ENCODE data around the gene CARD10. TPM values are rescaled to one million over a fixed set of nuclear protein-coding genes. Genes with fewer than 3 reads are reported as not detected.

Gene CARD10
- total and polyA plus RNA-seq, 2 of the 8 experiments (the other 6 are each of a cell fraction or from before 2014, with no cell fraction given): 13.5 to 14.4 TPM

- no peak overlapping the region for H2AK5ac ChIP-seq (ENCODE audit: low read depth, low read length)
- H3K23me2 ChIP-seq (ENCODE audit: low read depth, low read length): peaks cover 10% of the 10 kb centered on the region
- H3K4ac ChIP-seq (replicated peaks; ENCODE audit: insufficient read length, low read depth, low read length): no peak overlapping the region
- no peak overlapping the region for H4K5ac ChIP-seq (ENCODE audit: insufficient read length, low read depth, low read length)
- no peak overlapping the region for H3K27ac ChIP-seq (ENCODE audit: low read depth, low read length)
- no peaks in the 10 kb centered on the region for H3K36me3 ChIP-seq (ENCODE audit: control insufficient read depth in 2 of 4, insufficient read depth in 4 of 4, low read length in 3 of 4)
- H3K56ac ChIP-seq (replicated peaks; ENCODE audit: insufficient read length, low read depth, low read length): no peak overlapping the region
- H3K79me1 ChIP-seq (ENCODE audit: low read depth, low read length): no peaks in the 10 kb centered on the region
- no peak overlapping the region for H4K8ac ChIP-seq (ENCODE audit: extremely low read depth, insufficient read depth, low read length)
- H2AFZ ChIP-seq (ENCODE audit: low read length): no peak overlapping the region
- FAIRE-seq (no peak), DNase-seq (ENCODE audit: low read depth in 1 of 2, low spot score in 2 of 2) (no peak)
- peaks cover 5 to 39% (median 19%) of the 10 kb centered on the region in 4 experiments for H3K4me1 ChIP-seq (replicated peaks in 1 of 4; ENCODE audit: control insufficient read depth in 3 of 4, insufficient read depth in 4 of 4, low read length in 3 of 4)
- no peak overlapping the region for H3K4me2 ChIP-seq (ENCODE audit: insufficient read depth in 1 of 2, low read depth in 2 of 2, low read length in 2 of 2)
- no peak overlapping the region for H3K9ac ChIP-seq (replicated peaks in 1 of 4; ENCODE audit: extremely low read depth in 1 of 4, low read depth in 3 of 4, low read length in 3 of 4)
- TF ChIP-seq HDAC6 (IDR thresholded peaks at IDR 0.05; ENCODE audit: low read depth, low read length): no peak
- TF ChIP-seq CHD1 (IDR thresholded peaks at IDR 0.05; ENCODE audit: low read depth, low read length): no peak
- no peaks in the 10 kb centered on the region for H3K9me3 ChIP-seq (ENCODE audit: insufficient read depth in 2 of 2, low read depth in 1 of 2, low read length in 1 of 2)
- H3K79me2 ChIP-seq (ENCODE audit: control insufficient read depth in 1 of 2, insufficient read depth in 2 of 2, low read length in 2 of 2): no peaks in the 10 kb centered on the region
- peak overlapping the region; percentile 54 for H4K91ac ChIP-seq (replicated peaks; ENCODE audit: insufficient read length, low read length)
- no peak overlapping the region for H2BK20ac ChIP-seq (ENCODE audit: low read length)
- no peaks in the 10 kb centered on the region for H4K20me1 ChIP-seq (replicated peaks in 1 of 2; ENCODE audit: control insufficient read depth in 1 of 2, insufficient read depth in 2 of 2, low read length in 2 of 2)
- H3K14ac ChIP-seq (ENCODE audit: insufficient read length): no peak overlapping the region
- ChIA-PET POLR2A (ENCODE audit: partially characterized antibody) (no interaction called here), CTCF (ENCODE audit: partially characterized antibody) (interaction anchor here (0.7 to 39.4 kb wide), 6 partner anchors 8 to 243 kb away, joined by 3 to 1347 read pairs (median 6); no protein-coding TSS in a partner anchor)
- no peak overlapping the region for H2BK120ac ChIP-seq (replicated peaks; ENCODE audit: low read depth, low read length)
- H2BK12ac ChIP-seq (ENCODE audit: low read depth, low read length): no peak overlapping the region; the same call in 1 of the 2 replicates
- H3K27me3 ChIP-seq (replicated peaks in 1 of 4; ENCODE audit: control insufficient read depth in 3 of 4, extremely low read depth in 1 of 4, insufficient read depth in 3 of 4, low read length in 3 of 4): peaks cover 0 to 12% (median 7%) of the 10 kb centered on the region in 4 experiments; a peak in 5 of 7 replicates
- H3K4me3 ChIP-seq (ENCODE audit: extremely low read depth in 1 of 4, insufficient read depth in 2 of 4, low read depth in 3 of 4, low read length in 4 of 4): no peak overlapping the region
- H3K23ac ChIP-seq (ENCODE audit: insufficient read length): no peak overlapping the region
- no peak overlapping the region for H3K18ac ChIP-seq (ENCODE audit: extremely low read depth, low read length)
- no peak overlapping the region for H2BK5ac ChIP-seq (ENCODE audit: low read depth, low read length)
- no peak overlapping the region for H2BK15ac ChIP-seq (ENCODE audit: low read length)
Observed at GRCh38 chr22:37555029-37555428, 35.8 kb upstream of the CARD10 start.
